BLaER1 treated with 17β-estradiol and CSF1 and Interleukin-3, amounts not matched to agents 10 nM and 100 nM (cell line): ENCODE data around the gene C16orf92.

ENCODE experiments used
- H3K27ac ChIP-seq, 11 experiments: shearing (Covaris generic); formaldehyde crosslinking; 2 replicates each; pipeline ENCODE4 v1.8.1; 2022
- H3K27me3 ChIP-seq, 11 experiments: shearing (Covaris generic); formaldehyde crosslinking; 2 replicates each; pipeline ENCODE4 v1.8.1; 2022
- H3K36me3 ChIP-seq, 11 experiments: shearing (Covaris generic); formaldehyde crosslinking; 2 replicates each; pipeline ENCODE4 v1.8.1; 2022
- H3K4me1 ChIP-seq, 10 experiments: shearing (Covaris generic); formaldehyde crosslinking; 2 replicates each; pipeline ENCODE4 v1.8.1; 2022
- H3K4me2 ChIP-seq, 11 experiments: shearing (Covaris generic); formaldehyde crosslinking; 2 replicates each; pipeline ENCODE4 v1.8.1; 2022
- H3K4me3 ChIP-seq, 10 experiments: shearing (Covaris generic); formaldehyde crosslinking; 2 replicates each; pipeline ENCODE4 v1.8.1; 2022
- H3K9ac ChIP-seq, 11 experiments: shearing (Covaris generic); formaldehyde crosslinking; 2 replicates each; pipeline ENCODE4 v1.8.1; 2022
- H3K9me3 ChIP-seq, 11 experiments: shearing (Covaris generic); formaldehyde crosslinking; replicated peaks in 1 of 11; 2 replicates each; pipeline ENCODE4 v1.8.1; 2022
- H4K20me1 ChIP-seq, 11 experiments: shearing (Covaris generic); formaldehyde crosslinking; 2 replicates each; pipeline ENCODE4 v1.8.1; 2022
- Cebpa-rat ChIP-seq, 11 experiments: shearing (Covaris generic); IDR thresholded peaks; 2 replicates each; pipeline ENCODE4 v1.8.1; 2022

C16orf92 gene

GRCh38 chr16:30068750-30069610 is 46.0 kb downstream of the C16orf92 start:
- H4K20me1 ChIP-seq = peaks cover 63 to 81% (median 71%) of the 10 kb centered on the region in 11 experiments
- H3K27me3 ChIP-seq = no peaks in the 10 kb centered on the region
- no peak for TF ChIP-seq Cebpa-rat (IDR thresholded peaks at IDR 0.05)
- H3K36me3 ChIP-seq = peaks cover 74 to 83% (median 80%) of the 10 kb centered on the region in 11 experiments
- H3K9ac ChIP-seq = peak overlapping the region; percentile 39 to 97 (median 91); a peak in 20 of 22 replicates
- H3K27ac ChIP-seq = peak overlapping the region in 9 of 11 experiments; percentile 7 to 54 (median 32); a peak in 11 of 22 replicates
- H3K4me3 ChIP-seq = peak overlapping the region in 9 of 10 experiments; percentile 10 to 99 (median 98); a peak in 17 of 20 replicates
- H3K4me2 ChIP-seq = peak overlapping the region; percentile 97 to 99 (median 99)
- H3K4me1 ChIP-seq = peaks cover 43 to 72% (median 47%) of the 10 kb centered on the region in 10 experiments
- H3K9me3 ChIP-seq = no peaks in the 10 kb centered on the region

- Histone ChIP-seq H3K9ac (peak overlapping the region; percentile 39 to 97 (median 91); a peak in 21 of 22 replicates), H3K4me3 (peak overlapping the region in 9 of 10 experiments; percentile 2 to 99 (median 98); a peak in 16 of 20 replicates), H3K9me3 (no peaks in the 10 kb centered on the region), H3K36me3 (peaks cover 74 to 90% (median 83%) of the 10 kb centered on the region in 11 experiments), H3K4me1 (peaks cover 45 to 80% (median 53%) of the 10 kb centered on the region in 10 experiments), H3K27me3 (no peaks in the 10 kb centered on the region), H4K20me1 (peaks cover 63 to 81% (median 71%) of the 10 kb centered on the region in 11 experiments), H3K27ac (peak overlapping the region in 9 of 11 experiments; percentile 9 to 54 (median 32); a peak in 10 of 22 replicates), H3K4me2 (peak overlapping the region; percentile 97 to 99 (median 99))
- no peak for TF ChIP-seq Cebpa-rat (IDR thresholded peaks at IDR 0.05)
Observed at GRCh38 chr16:30069611-30070462, 46.8 kb downstream of the C16orf92 start.

GRCh38 chr16:30070490-30070889 is 47.5 kb downstream of the C16orf92 start:
- peak overlapping the region in 6 of 10 experiments; percentile 97 to 99 (median 98); a peak in 12 of 20 replicates for H3K4me3 ChIP-seq
- peaks cover 63 to 81% (median 71%) of the 10 kb centered on the region in 11 experiments for H4K20me1 ChIP-seq
- peak overlapping the region; percentile 97 to 99 (median 99); a peak in 21 of 22 replicates for H3K4me2 ChIP-seq
- H3K9ac ChIP-seq = peak overlapping the region; percentile 39 to 97 (median 91); a peak in 20 of 22 replicates
- peaks cover 74 to 90% (median 83%) of the 10 kb centered on the region in 11 experiments for H3K36me3 ChIP-seq
- no peaks in the 10 kb centered on the region for H3K27me3 ChIP-seq
- H3K27ac ChIP-seq = peak overlapping the region in 7 of 11 experiments; percentile 20 to 54 (median 32); a peak in 6 of 22 replicates
- peaks cover 51 to 86% (median 59%) of the 10 kb centered on the region in 10 experiments for H3K4me1 ChIP-seq
- H3K9me3 ChIP-seq = no peaks in the 10 kb centered on the region
- no peak for TF ChIP-seq Cebpa-rat (IDR thresholded peaks at IDR 0.05)
